ENCODE results near the gene MKRN3.

- TF ChIP-seq GATA3 (IDR thresholded peaks at IDR 0.05; ENCODE audit: low read depth, low read length) (no peak), GATA2 (IDR thresholded peaks at IDR 0.05; ENCODE audit: low read depth, low read length) (no peak)
Measured at GRCh38 chr15:23546158-23546557, 19.3 kb upstream of the MKRN3 start.
